H1 (cell line): ENCODE results near the gene CENPA. TPM values are rescaled to one million over a fixed set of nuclear protein-coding genes. Genes with fewer than 3 reads are reported as not detected.

Experiments
- CTCF ChIA-PET: fragments of 300-600 bp; sonication (Branson Sonifier 250); formaldehyde crosslinking; loops from one replicate; lab custom pipeline; 2021; ENCODE audit not compliant: partially characterized antibody; lab: Charles Lee
- POLR2A ChIA-PET: fragments of 300-600 bp; sonication (Branson Sonifier 250); formaldehyde crosslinking; loops from one replicate; lab custom pipeline; 2021; ENCODE audit warnings: inconsistent platforms; ENCODE audit not compliant: partially characterized antibody; lab: Charles Lee
- DNase-seq, 2 experiments: peaks; one replicate each; pipeline versions ENCODE4 v3.0.0 to v3.0.0-alpha.2; 2010 to 2022; ENCODE audit warnings: low spot score in 2 of 2, low read depth in 1 of 2, mixed read lengths in 1 of 2
- FAIRE-seq: peaks from 2 replicates; lab custom pipeline; 2011; peaks lifted over from hg19 to GRCh38; lab: Jason Lieb, UNC
- H2AFZ ChIP-seq: 2 replicates; pipeline ENCODE4 v1.8.1; 2012; ENCODE audit warnings: low read length, inconsistent platforms
- H2AK5ac ChIP-seq: 2 replicates; pipeline ENCODE4 v1.6.1; 2013; ENCODE audit warnings: low read depth, low read length
- H2BK120ac ChIP-seq: replicated peaks from 2 replicates; pipeline ENCODE3; 2013; ENCODE audit warnings: low read depth, low read length, inconsistent platforms
- H2BK12ac ChIP-seq: 2 replicates; pipeline ENCODE4 v1.6.1; 2013; ENCODE audit warnings: low read depth, low read length
- H2BK15ac ChIP-seq: 2 replicates; pipeline ENCODE4 v1.6.1; 2013; ENCODE audit warnings: low read length
- H2BK20ac ChIP-seq: 2 replicates; pipeline ENCODE4 v1.6.1; 2013; ENCODE audit warnings: low read length
- H2BK5ac ChIP-seq: 2 replicates; pipeline ENCODE4 v1.6.1; 2013; ENCODE audit warnings: low read depth, low read length
- H3K14ac ChIP-seq: 2 replicates; pipeline ENCODE4 v1.6.1; 2013; ENCODE audit warnings: inconsistent platforms; ENCODE audit not compliant: insufficient read length
- H3K18ac ChIP-seq: 2 replicates; pipeline ENCODE4 v1.6.1; 2013; ENCODE audit warnings: low read length; ENCODE audit errors: extremely low read depth
- H3K23ac ChIP-seq: 2 replicates; pipeline ENCODE4 v1.6.1; 2013; ENCODE audit warnings: inconsistent platforms; ENCODE audit not compliant: insufficient read length
- H3K23me2 ChIP-seq: 2 replicates; pipeline ENCODE4 v1.6.1; 2013; ENCODE audit warnings: low read depth, low read length
- H3K27ac ChIP-seq: 2 replicates; pipeline ENCODE4 v1.6.1; 2011; ENCODE audit warnings: low read depth, low read length, inconsistent platforms
- H3K27me3 ChIP-seq, 4 experiments: replicated peaks in 1 of 4; 1 replicate in 1 of 4; 2 replicates in 3 of 4; pipeline versions ENCODE4 v1.6.1 to v1.8.1; 2011 to 2013; ENCODE audit warnings: low read length in 3 of 4, mild to moderate bottlenecking in 3 of 4, inconsistent platforms in 2 of 4, mixed read lengths in 2 of 4, moderate library complexity in 1 of 4; ENCODE audit not compliant: control insufficient read depth in 3 of 4, insufficient read depth in 3 of 4; ENCODE audit errors: extremely low read depth in 1 of 4
- H3K36me3 ChIP-seq, 4 experiments: 2 replicates each; pipeline versions ENCODE4 v1.6.1 to v1.8.1; 2011 to 2013; ENCODE audit warnings: mild to moderate bottlenecking in 4 of 4, low read length in 3 of 4, moderate library complexity in 2 of 4, control low read depth in 1 of 4, inconsistent platforms in 1 of 4; ENCODE audit not compliant: insufficient read depth in 4 of 4, control insufficient read depth in 2 of 4
- H3K4ac ChIP-seq: replicated peaks from 2 replicates; pipeline ENCODE3; 2013; ENCODE audit warnings: low read length, low read depth, mixed read lengths, inconsistent platforms; ENCODE audit not compliant: insufficient read length
- H3K4me1 ChIP-seq, 4 experiments: replicated peaks in 1 of 4; 1 replicate in 1 of 4; 2 replicates in 3 of 4; pipeline versions ENCODE4 v1.6.1 to v1.8.1; 2011 to 2013; ENCODE audit warnings: low read length in 3 of 4, inconsistent platforms in 2 of 4, mixed read lengths in 1 of 4; ENCODE audit not compliant: insufficient read depth in 4 of 4, control insufficient read depth in 3 of 4
- H3K4me2 ChIP-seq, 2 experiments: 2 replicates each; pipeline versions ENCODE4 v1.6.1 to v1.8.1; 2011 to 2013; ENCODE audit warnings: low read depth in 2 of 2, low read length in 2 of 2, control low read depth in 1 of 2, inconsistent platforms in 1 of 2, mild to moderate bottlenecking in 1 of 2; ENCODE audit not compliant: insufficient read depth in 1 of 2
- H3K4me3 ChIP-seq, 4 experiments: fragments of 200-600, 300-600 bp in 1 of 4; sonication (generic), shearing (Covaris generic), sonication (Bioruptor Twin) in 1 of 4; 2 replicates each; pipeline versions ENCODE4 v1.5.1 to v1.8.1; 2011 to 2016; ENCODE audit warnings: low read length in 4 of 4, low read depth in 3 of 4, control low read depth in 2 of 4, inconsistent platforms in 2 of 4, mild to moderate bottlenecking in 2 of 4, mixed read lengths in 1 of 4, moderate library complexity in 1 of 4; ENCODE audit not compliant: insufficient read depth in 2 of 4; ENCODE audit errors: extremely low read depth in 1 of 4
- H3K56ac ChIP-seq: replicated peaks from 2 replicates; pipeline ENCODE3; 2013; ENCODE audit warnings: low read depth, mild to moderate bottlenecking, mixed read lengths, low read length, inconsistent platforms; ENCODE audit not compliant: insufficient read length
- H3K79me1 ChIP-seq: 2 replicates; pipeline ENCODE4 v1.6.1; 2013; ENCODE audit warnings: low read depth, low read length, control low read depth
- H3K79me2 ChIP-seq, 2 experiments: 2 replicates each; pipeline versions ENCODE4 v1.6.1 to v1.8.1; 2012 to 2013; ENCODE audit warnings: low read length in 2 of 2, mild to moderate bottlenecking in 2 of 2, inconsistent platforms in 1 of 2; ENCODE audit not compliant: insufficient read depth in 2 of 2, control insufficient read depth in 1 of 2
- H3K9ac ChIP-seq, 4 experiments: replicated peaks in 1 of 4; 1 replicate in 1 of 4; 2 replicates in 3 of 4; pipeline versions ENCODE4 v1.6.1 to v1.8.1; 2011 to 2013; ENCODE audit warnings: low read depth in 3 of 4, low read length in 3 of 4, control low read depth in 2 of 4, mild to moderate bottlenecking in 2 of 4, moderate library complexity in 2 of 4, inconsistent platforms in 1 of 4; ENCODE audit errors: extremely low read depth in 1 of 4
- H3K9me3 ChIP-seq, 2 experiments: 2 replicates each; pipeline versions ENCODE4 v1.6.1 to v1.8.1; 2012 to 2013; ENCODE audit warnings: mild to moderate bottlenecking in 2 of 2, moderate library complexity in 2 of 2, control low read depth in 1 of 2, inconsistent platforms in 1 of 2, low read depth in 1 of 2, low read length in 1 of 2, mixed read lengths in 1 of 2; ENCODE audit not compliant: insufficient read depth in 2 of 2
- H4K20me1 ChIP-seq, 2 experiments: replicated peaks in 1 of 2; 2 replicates each; pipeline versions ENCODE3 to v1.8.1; 2011 to 2013; ENCODE audit warnings: inconsistent platforms in 2 of 2, low read length in 2 of 2, mild to moderate bottlenecking in 1 of 2; ENCODE audit not compliant: insufficient read depth in 2 of 2, control insufficient read depth in 1 of 2
- H4K5ac ChIP-seq: 2 replicates; pipeline ENCODE4 v1.6.1; 2013; ENCODE audit warnings: low read length, low read depth, mixed read lengths, inconsistent platforms; ENCODE audit not compliant: insufficient read length
- H4K8ac ChIP-seq: 2 replicates; pipeline ENCODE4 v1.8.0; 2013; ENCODE audit warnings: mild to moderate bottlenecking, moderate library complexity, low read length, inconsistent platforms; ENCODE audit not compliant: insufficient read depth; ENCODE audit errors: extremely low read depth
- H4K91ac ChIP-seq: replicated peaks from 2 replicates; pipeline ENCODE3; 2013; ENCODE audit warnings: low read length, mixed read lengths, inconsistent platforms; ENCODE audit not compliant: insufficient read length
- BCL11A ChIP-seq, 2 experiments: IDR thresholded peaks; one replicate each; pipeline ENCODE4 v1.6.1; 2011; ENCODE audit warnings: low read depth in 2 of 2, low read length in 2 of 2, mild to moderate bottlenecking in 2 of 2
- RFX5 ChIP-seq: IDR thresholded peaks from 2 replicates; pipeline ENCODE4 v1.6.1; 2011; ENCODE audit warnings: low read depth, low read length, improper control_type of control experiment, borderline replicate concordance
- WGBS, 2 experiments: shearing (Covaris generic) in 1 of 2; methylation state at CpG; one replicate each; pipeline versions ENCODE4 v1.1.6 to v1.1.7; 2013 to 2015; ENCODE audit warnings: low lambda C conversion rate in 2 of 2, mixed read lengths in 2 of 2, inconsistent platforms in 1 of 2, low coverage in 1 of 2, missing lambda C conversion rate in 1 of 2; ENCODE audit not compliant: insufficient replicate concordance in 2 of 2, insufficient coverage in 1 of 2, insufficient read length in 1 of 2; ENCODE audit errors: extremely low coverage in 1 of 2, missing lambda C conversion rate in 1 of 2; 5-methylcytosine and 5-hydroxymethylcytosine counted together
- polyA plus RNA-seq, 7 experiments: library from polyadenylated mRNA; depleted of rRNA in 3 of 7; stranded (reverse) in 5 of 7; unstranded in 2 of 7; fragments of >200 nt in 5 of 7; fragments of 200-250 nt in 2 of 7; gene quantifications; 1 replicate in 5 of 7; 2 replicates in 1 of 7; 4 replicates in 1 of 7; pipeline versions ENCODE4 v1.2.1 to v1.2.3, GENCODE V29; 2011 to 2013; ENCODE audit warnings: missing spikeins in 2 of 7, mixed read lengths in 2 of 7
- total RNA-seq: library from RNA; stranded (reverse); fragmentation: NEBNext Ultra II Directional; extraction: Animal tissue kit (Norgen Biotek cat#: 25700); gene quantifications from 2 replicates; pipeline ENCODE4 v1.2.1, GENCODE V29; 2021
- TF ChIP-seq, protein P1 (sequence below): IDR thresholded peaks from 2 replicates; pipeline ENCODE4 v1.6.1; 2011; ENCODE audit warnings: low read length, improper control_type of control experiment

CENPA gene
- total and polyA plus RNA-seq, 2 of the 8 experiments (the other 6 are each of a cell fraction or from before 2014, with no cell fraction given) = 19.4 to 30.9 TPM

DNA sequence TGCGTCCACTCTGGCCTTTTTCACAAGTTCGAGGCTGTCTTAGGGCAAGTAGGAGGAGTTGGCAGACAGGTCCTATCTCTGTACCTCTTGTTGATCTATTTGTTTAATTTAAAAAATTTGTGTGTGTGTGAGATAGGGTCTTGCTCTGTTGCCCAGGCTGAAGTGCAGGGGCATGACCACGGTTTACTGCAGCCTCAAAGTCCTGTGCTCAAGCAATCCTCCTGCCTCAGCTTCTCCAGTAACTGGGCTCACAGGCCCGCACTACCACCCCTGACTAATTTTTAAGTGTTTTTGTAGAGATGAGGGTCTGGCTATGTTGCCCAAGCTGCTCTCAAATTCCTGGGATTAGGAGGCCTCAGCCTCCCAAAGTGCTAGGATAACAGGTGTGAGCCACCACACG is 26.0 kb upstream of the CENPA start:
- no peak overlapping the region for H2BK5ac ChIP-seq
- H3K27ac ChIP-seq = no peak overlapping the region
- no peak overlapping the region for H2BK120ac ChIP-seq
- H3K79me1 ChIP-seq = no peaks in the 10 kb centered on the region
- no peak overlapping the region for H2BK20ac ChIP-seq
- 91% methylated on average over 5 of the region's 5 CpGs; no CpG with 5 or more reads in 1 of the 2 experiments for WGBS, 2 experiments
- no peak overlapping the region for H3K23ac ChIP-seq
- peaks cover 3% of the 10 kb centered on the region; the same call in 1 of the 2 replicates for H3K23me2 ChIP-seq
- peaks cover 0 to 6% (median 0%) of the 10 kb centered on the region in 4 experiments; a peak in 3 of 7 replicates for H3K27me3 ChIP-seq
- H4K8ac ChIP-seq = no peak overlapping the region
- no peak overlapping the region for H2AFZ ChIP-seq
- ChIA-PET POLR2A (interaction anchor here (0.6 to 1.7 kb wide), 4 partner anchors 9 to 761 kb away, joined by 3 to 5 read pairs (median 4); partner anchors contain the start of gene CENPA), CTCF (interaction anchor here (0.6 to 1.0 kb wide), 2 partner anchors 16 to 200 kb away, joined by 3 read pairs; no protein-coding TSS in a partner anchor)
- no peak overlapping the region for H3K9ac ChIP-seq
- H2AK5ac ChIP-seq = no peak overlapping the region
- no peak overlapping the region for H3K4ac ChIP-seq
- no peak overlapping the region for H3K4me3 ChIP-seq
- H4K20me1 ChIP-seq = no peaks in the 10 kb centered on the region
- H2BK15ac ChIP-seq = no peak overlapping the region
- H4K5ac ChIP-seq = no peak overlapping the region
- no peak overlapping the region for H3K18ac ChIP-seq
- no peak overlapping the region for H3K14ac ChIP-seq
- no peaks in the 10 kb centered on the region for H3K36me3 ChIP-seq
- no peak overlapping the region for H3K56ac ChIP-seq
- DNase-seq (no peak), FAIRE-seq (no peak)
- H3K4me2 ChIP-seq = no peak overlapping the region
- no peaks in the 10 kb centered on the region for H3K9me3 ChIP-seq
- no peak overlapping the region for H4K91ac ChIP-seq
- H3K4me1 ChIP-seq = peaks cover 10 to 22% (median 12%) of the 10 kb centered on the region in 4 experiments
- no peaks in the 10 kb centered on the region for H3K79me2 ChIP-seq
- peak overlapping the region; percentile 27; the same call in 1 of the 2 replicates for H2BK12ac ChIP-seq
- TF ChIP-seq RFX5 (no peak), BCL11A (IDR thresholded peaks at IDR 0.05; ENCODE audit: low read depth in 2 of 2, low read length in 2 of 2) (no peak)
- TF ChIP-seq, protein P1, sequence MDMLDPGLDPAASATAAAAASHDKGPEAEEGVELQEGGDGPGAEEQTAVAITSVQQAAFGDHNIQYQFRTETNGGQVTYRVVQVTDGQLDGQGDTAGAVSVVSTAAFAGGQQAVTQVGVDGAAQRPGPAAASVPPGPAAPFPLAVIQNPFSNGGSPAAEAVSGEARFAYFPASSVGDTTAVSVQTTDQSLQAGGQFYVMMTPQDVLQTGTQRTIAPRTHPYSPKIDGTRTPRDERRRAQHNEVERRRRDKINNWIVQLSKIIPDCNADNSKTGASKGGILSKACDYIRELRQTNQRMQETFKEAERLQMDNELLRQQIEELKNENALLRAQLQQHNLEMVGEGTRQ = no peak
